HG03025 (cell line): Measurements from ENCODE around the gene SAMD11.
"Not testable (repeated sequence)": the region's sequence is repeated elsewhere in the genome, so short reads cannot be mapped to it uniquely, and the experiment has no call there.

Source experiments
- ATAC-seq: cut with Tn5 transposase; IDR thresholded peaks from one replicate; pipeline ENCODE4 v1.9.1; 2021; ENCODE audit warnings: mild to moderate bottlenecking, moderate library complexity; ENCODE audit not compliant: unreplicated experiment, low FRiP score

Gene SAMD11

GRCh38 chr1:923131-923990, at the start of gene SAMD11:
Gene SAMD11 (plus strand): TSS chr1:923923. CDS start chr1:924432, 509 bp downstream.
- ATAC-seq = no peak

GRCh38 chr1:876428-877208, 47.1 kb upstream of the SAMD11 start:
- not testable (repeated sequence) for ATAC-seq

GRCh38 chr1:877209-877986, 46.3 kb upstream of the SAMD11 start:
- ATAC-seq = not testable (repeated sequence)

- not testable (repeated sequence) for ATAC-seq
Measured at GRCh38 chr1:880511-880910, 43.2 kb upstream of the SAMD11 start.

- not testable (repeated sequence) for ATAC-seq
Measured at GRCh38 chr1:880915-881314, 42.8 kb upstream of the SAMD11 start.

- ATAC-seq = no peak
Measured at GRCh38 chr1:886311-886710, 37.4 kb upstream of the SAMD11 start.

GRCh38 chr1:886760-887159, 37.0 kb upstream of the SAMD11 start:
- no peak for ATAC-seq

- no peak for ATAC-seq
Measured at GRCh38 chr1:888297-888696, 35.4 kb upstream of the SAMD11 start.

- not testable (repeated sequence) for ATAC-seq
Measured at GRCh38 chr1:889774-890173, 33.9 kb upstream of the SAMD11 start.

- not testable (repeated sequence) for ATAC-seq
Measured at GRCh38 chr1:890234-890633, 33.5 kb upstream of the SAMD11 start.

GRCh38 chr1:890661-891060, 33.1 kb upstream of the SAMD11 start:
- ATAC-seq = no peak

GRCh38 chr1:897226-897625, 26.5 kb upstream of the SAMD11 start:
- no peak for ATAC-seq

GRCh38 chr1:897951-898350, 25.8 kb upstream of the SAMD11 start:
- ATAC-seq = not testable (repeated sequence)

- ATAC-seq = no peak
Measured at GRCh38 chr1:899636-900317, 23.9 kb upstream of the SAMD11 start.

- ATAC-seq = no peak
Measured at GRCh38 chr1:901108-901859, 22.4 kb upstream of the SAMD11 start.

GRCh38 chr1:902802-903201, 20.9 kb upstream of the SAMD11 start:
- ATAC-seq = no peak

- ATAC-seq = no peak
Measured at GRCh38 chr1:903305-903704, 20.4 kb upstream of the SAMD11 start.

GRCh38 chr1:903721-904271, 19.9 kb upstream of the SAMD11 start:
- no peak for ATAC-seq

- ATAC-seq = no peak
Measured at GRCh38 chr1:904310-904950, 19.3 kb upstream of the SAMD11 start.
